ENCODE measurements around the gene FHIT.

FHIT gene

GRCh38 chr3:60330107-60330506 lies 921.1 kb downstream of the FHIT start:
- no peak for DNase-seq (ENCODE audit: low read depth in 2 of 2)

- no peak for DNase-seq (ENCODE audit: low read depth in 2 of 2)
Observed at GRCh38 chr3:60325610-60326170, 925.6 kb downstream of the FHIT start.

GRCh38 chr3:60323651-60324050 lies 927.6 kb downstream of the FHIT start:
- no peak for DNase-seq (ENCODE audit: low read depth in 2 of 2)

- no peak for DNase-seq (ENCODE audit: low read depth in 2 of 2)
Observed at GRCh38 chr3:60323180-60323579, 928.1 kb downstream of the FHIT start.

GRCh38 chr3:60322298-60322856 lies 928.9 kb downstream of the FHIT start:
- no peak for DNase-seq (ENCODE audit: low read depth in 2 of 2)

- no peak for DNase-seq (ENCODE audit: low read depth in 2 of 2)
Observed at GRCh38 chr3:60319179-60319858, 931.9 kb downstream of the FHIT start.

GRCh38 chr3:60316121-60316797 lies 935.0 kb downstream of the FHIT start:
- DNase-seq (ENCODE audit: low read depth in 2 of 2) = no peak

GRCh38 chr3:60313951-60314461 lies 937.2 kb downstream of the FHIT start:
- no peak for DNase-seq (ENCODE audit: low read depth in 2 of 2)

- DNase-seq (ENCODE audit: low read depth in 2 of 2) = no peak
Observed at GRCh38 chr3:60313231-60313798, 937.9 kb downstream of the FHIT start.

- no peak for DNase-seq (ENCODE audit: low read depth in 2 of 2)
Observed at GRCh38 chr3:60309539-60310268, 941.5 kb downstream of the FHIT start.

- DNase-seq (ENCODE audit: low read depth in 2 of 2) = no peak
Observed at GRCh38 chr3:60308808-60309207, 942.4 kb downstream of the FHIT start.

GRCh38 chr3:60307562-60308199 lies 943.6 kb downstream of the FHIT start:
- no peak for DNase-seq (ENCODE audit: low read depth in 2 of 2)

- DNase-seq (ENCODE audit: low read depth in 2 of 2) = no peak
Observed at GRCh38 chr3:60304112-60304511, 947.1 kb downstream of the FHIT start.

- no peak for DNase-seq (ENCODE audit: low read depth in 2 of 2)
Observed at GRCh38 chr3:60303160-60303559, 948.1 kb downstream of the FHIT start.

GRCh38 chr3:60301142-60301541 lies 950.1 kb downstream of the FHIT start:
- DNase-seq (ENCODE audit: low read depth in 2 of 2) = no peak

- DNase-seq (ENCODE audit: low read depth in 2 of 2) = no peak
Observed at GRCh38 chr3:60298141-60298540, 953.1 kb downstream of the FHIT start.

GRCh38 chr3:60294181-60294580 lies 957.1 kb downstream of the FHIT start:
- no peak for DNase-seq (ENCODE audit: low read depth in 2 of 2)

- DNase-seq (ENCODE audit: low read depth in 2 of 2) = no peak
Observed at GRCh38 chr3:60291115-60291514, 960.1 kb downstream of the FHIT start.

- DNase-seq (ENCODE audit: low read depth in 2 of 2) = no peak
Observed at GRCh38 chr3:60290122-60290492, 961.1 kb downstream of the FHIT start.

- DNase-seq (ENCODE audit: low read depth in 2 of 2) = no peak
Observed at GRCh38 chr3:60289341-60290121, 961.7 kb downstream of the FHIT start.

Measured in stimulated activated CD4-positive, alpha-beta T cell treated with anti-CD3 and anti-CD28 coated beads, Interleukin-12 subunit alpha, Interleukin-12 subunit beta, amount 100 ng/mL, for 24 hours (primary cell).